Activated CD4-positive, CD25-positive, alpha-beta regulatory T cell treated with anti-CD3 and anti-CD28 coated beads, Interleukin-2, amount 50 U/mL, for 24 hours (primary cell): ENCODE data around the gene ADAMTS5.

Source experiments
- ATAC-seq, 2 donors: fragments of 150-1000 bp; cut with Tn5 transposase; one replicate each; pipeline ENCODE4 v1.10.0; 2021; ENCODE audit warnings: mild to moderate bottlenecking in 1 of 2, moderate library complexity in 1 of 2

The ADAMTS5 gene

DNA sequence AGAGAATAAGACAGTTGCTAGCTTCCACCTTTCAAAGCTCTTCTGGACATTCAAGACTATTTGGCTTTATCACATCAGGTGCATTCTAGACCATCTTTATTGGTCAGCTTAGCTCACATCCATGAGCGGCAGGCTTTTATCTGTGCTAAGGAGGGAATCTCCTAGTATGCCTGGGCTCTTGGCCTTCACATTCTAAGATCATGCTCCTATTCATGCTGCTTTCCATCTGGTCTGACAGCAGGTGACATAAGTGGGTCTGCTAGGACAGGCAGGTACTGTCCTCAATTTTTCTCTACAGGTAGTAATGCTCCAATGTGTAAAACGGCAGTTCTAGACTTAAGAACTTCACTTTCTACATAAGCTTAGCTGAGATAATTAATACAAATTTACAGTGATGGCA, 82.5 kb downstream of the ADAMTS5 start:
- ATAC-seq = no peak

DNA sequence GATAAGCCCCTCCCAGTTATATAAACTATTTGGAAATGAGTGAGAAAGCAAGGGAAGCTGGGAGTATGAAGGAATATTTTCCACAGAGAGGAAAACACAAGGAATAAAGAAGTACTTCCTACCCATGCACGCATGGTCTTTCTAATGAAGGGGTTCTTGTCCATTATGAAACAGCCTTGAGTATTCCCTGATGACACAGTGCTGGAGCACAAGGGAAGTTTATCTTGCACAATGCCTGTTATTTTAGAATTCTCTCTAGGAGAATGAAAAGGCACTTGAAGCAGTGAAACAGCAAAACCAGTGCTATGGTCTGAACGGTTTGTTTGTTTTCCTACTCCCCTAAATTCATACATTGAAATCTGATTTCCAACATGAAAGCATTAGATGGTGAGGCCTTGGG, 83.1 kb downstream of the ADAMTS5 start:
- ATAC-seq = no peak

DNA sequence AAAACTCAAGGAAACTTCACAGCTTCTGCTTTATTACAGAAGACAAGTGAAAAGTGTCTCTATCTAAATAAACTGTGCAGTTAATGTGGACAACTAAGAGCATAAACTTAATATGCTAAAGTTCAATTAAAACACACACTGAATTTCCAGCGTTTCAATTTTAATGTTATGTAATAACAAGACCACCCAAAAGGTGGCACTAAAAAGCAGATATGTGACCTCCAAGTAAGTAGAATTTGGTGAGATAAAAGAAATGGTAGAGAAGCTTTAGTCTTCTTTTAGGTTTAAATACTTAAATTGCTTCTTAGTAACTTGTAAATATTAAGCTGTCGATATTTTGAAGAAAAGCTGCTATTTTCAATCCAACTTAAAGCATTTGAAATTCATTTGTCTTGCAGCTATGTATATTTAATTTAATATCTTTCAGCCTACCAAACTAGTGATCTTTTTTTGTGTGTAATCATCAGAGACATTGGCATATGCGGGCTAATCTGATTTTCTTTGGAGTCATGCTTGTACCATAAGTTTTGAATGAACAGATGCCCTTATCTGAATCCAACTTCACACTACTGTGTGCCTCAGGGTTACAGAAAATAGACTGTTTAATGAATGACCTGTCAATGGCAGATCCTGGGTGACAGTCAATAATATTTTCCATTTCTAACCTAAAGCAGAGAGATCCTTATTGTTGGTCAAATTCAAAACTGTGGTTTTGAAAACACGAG, 85.2 kb downstream of the ADAMTS5 start:
- ATAC-seq = no peak

DNA sequence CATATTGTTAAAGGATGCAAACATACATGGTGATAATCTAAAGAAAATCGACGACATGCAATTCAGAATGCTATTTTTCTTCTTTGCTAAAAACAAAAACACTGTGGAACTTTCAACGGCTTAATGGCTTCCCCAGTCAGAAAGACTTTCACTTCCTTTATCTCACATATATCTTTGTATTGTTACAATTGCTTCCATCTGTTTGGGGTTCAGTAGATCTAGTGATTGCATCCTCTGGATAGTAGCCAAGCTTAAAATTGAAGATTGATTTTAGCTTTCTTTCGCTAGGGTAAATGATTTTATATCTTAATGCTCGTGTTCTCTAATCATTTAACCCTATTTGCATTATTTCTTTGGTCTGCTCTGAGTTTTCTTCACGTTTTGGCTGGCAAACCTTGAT, 89.9 kb downstream of the ADAMTS5 start:
- no peak for ATAC-seq

DNA sequence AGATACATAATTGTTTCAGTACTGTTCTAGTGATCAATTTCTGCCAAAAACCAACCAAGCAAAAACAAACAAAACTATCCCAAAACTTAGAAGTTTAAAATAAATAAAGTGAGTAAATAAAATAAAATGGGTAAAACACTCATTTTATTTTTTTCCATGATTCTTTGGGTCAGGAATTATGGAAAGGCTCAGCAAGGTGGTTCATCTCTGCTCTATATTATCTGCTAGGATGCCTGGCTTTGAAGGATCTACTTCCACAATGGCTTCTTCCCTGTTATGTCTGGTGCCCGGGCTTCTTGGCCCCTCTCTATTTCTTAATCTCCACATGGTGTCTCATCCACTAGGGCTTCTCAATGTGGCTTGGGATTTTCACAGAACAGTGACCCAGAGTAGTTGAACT, 92.5 kb downstream of the ADAMTS5 start:
- no peak for ATAC-seq
